Neural progenitor cell (in vitro differentiated cells): ENCODE data around the gene CLEC20A. TPM values are rescaled to one million over a fixed set of nuclear protein-coding genes. Genes with fewer than 3 reads are reported as not detected.

Experiments used
- DNase-seq: peaks from one replicate; pipeline ENCODE4 v3.0.0-alpha.2; 2016; ENCODE audit warnings: low spot score
- H2AFZ ChIP-seq: fragments of 200-600 bp; sonication (generic); replicated peaks from 2 replicates; pipeline ENCODE4 v1.6.1; 2016; ENCODE audit warnings: antibody characterized with exemption
- H3F3A ChIP-seq: fragments of 200-600 bp; sonication (generic); 2 replicates; pipeline ENCODE4 v1.6.1; 2016; ENCODE audit warnings: antibody characterized with exemption, low read depth
- H3K27ac ChIP-seq: fragments of 200-600 bp; sonication (generic); 2 replicates; pipeline ENCODE4 v1.5.1; 2016; ENCODE audit warnings: mild to moderate bottlenecking
- H3K27me3 ChIP-seq: fragments of 200-600 bp; sonication (generic); 2 replicates; pipeline ENCODE4 v1.6.1; 2016; ENCODE audit warnings: mild to moderate bottlenecking, moderate library complexity
- H3K36me3 ChIP-seq: fragments of 200-600 bp; sonication (generic); 2 replicates; pipeline ENCODE4 v1.5.1; 2016
- H3K4me1 ChIP-seq: fragments of 200-600 bp; sonication (generic); 2 replicates; pipeline ENCODE4 v1.6.1; 2016; ENCODE audit warnings: mixed run types
- H3K4me2 ChIP-seq: fragments of 200-600 bp; sonication (generic); 2 replicates; pipeline ENCODE4 v1.6.1; 2016
- H3K4me3 ChIP-seq: fragments of 200-600 bp; sonication (generic); 2 replicates; pipeline ENCODE4 v1.5.1; 2016
- H3K79me2 ChIP-seq: fragments of 200-600 bp; sonication (generic); 2 replicates; pipeline ENCODE4 v1.6.1; 2016; ENCODE audit warnings: low read depth
- H3K9ac ChIP-seq: fragments of 200-600 bp; sonication (generic); 2 replicates; pipeline ENCODE4 v1.6.1; 2016
- H3K9me3 ChIP-seq: fragments of 200-600 bp; sonication (generic); 2 replicates; pipeline ENCODE4 v1.5.1; 2016; ENCODE audit warnings: low read depth
- H4K20me1 ChIP-seq: fragments of 200-600 bp; sonication (generic); 2 replicates; pipeline ENCODE4 v1.6.1; 2016; ENCODE audit warnings: low read depth
- H3K27ac Mint-ChIP-seq: 3 replicates; pipeline ENCODE4 v1.8.0; 2021; ENCODE audit warnings: mixed read lengths
- H3K27me3 Mint-ChIP-seq: 2 replicates; pipeline ENCODE4 v1.8.0; 2022; ENCODE audit warnings: low read depth, mild to moderate bottlenecking, inconsistent platforms, moderate library complexity, mixed read lengths; ENCODE audit not compliant: insufficient read depth
- H3K36me3 Mint-ChIP-seq: 3 replicates; pipeline ENCODE4 v1.8.0; 2021; ENCODE audit warnings: mixed read lengths
- H3K4me1 Mint-ChIP-seq: 3 replicates; pipeline ENCODE4 v1.8.0; 2021; ENCODE audit warnings: mixed read lengths
- H3K4me3 Mint-ChIP-seq: 3 replicates; pipeline ENCODE4 v1.8.0; 2021; ENCODE audit warnings: mild to moderate bottlenecking, moderate library complexity, mixed read lengths
- H3K9me3 Mint-ChIP-seq: 3 replicates; pipeline ENCODE4 v1.8.0; 2020; ENCODE audit warnings: mixed read lengths
- CTCF ChIP-seq: fragments of 200-600 bp; sonication (generic); IDR thresholded peaks from 2 replicates; pipeline ENCODE4 v1.5.1; 2017; ENCODE audit warnings: antibody characterized with exemption, mild to moderate bottlenecking
- EZH2 ChIP-seq: fragments of 200-600 bp; sonication (generic); IDR thresholded peaks from 2 replicates; pipeline ENCODE4 v1.6.1; 2017; ENCODE audit warnings: antibody characterized with exemption, mild to moderate bottlenecking, moderate library complexity
- EZH2phosphoT487 ChIP-seq: fragments of 200-600 bp; sonication (generic); IDR thresholded peaks from 2 replicates; pipeline ENCODE4 v1.6.1; 2017; ENCODE audit warnings: antibody characterized with exemption
- total RNA-seq: library from RNA; depleted of rRNA; stranded (reverse); fragments of >200 nt; gene quantifications from 2 replicates; pipeline ENCODE4 v1.2.3, GENCODE V29; 2015; ENCODE audit warnings: low replicate concordance

CLEC20A gene
- total RNA-seq, 1 donor from 2014 or later: not detected

GRCh38 chr1:178518894-178519293 is 22.1 kb upstream of the CLEC20A start:
- H4K20me1 ChIP-seq: no peaks in the 10 kb centered on the region
- H3K79me2 ChIP-seq: no peaks in the 10 kb centered on the region
- Mint-ChIP-seq H3K27me3 (no peaks in the 10 kb centered on the region), H3K4me1 (peaks cover 4% of the 10 kb centered on the region), H3K9me3 (no peaks in the 10 kb centered on the region), H3K27ac (no peak overlapping the region), H3K36me3 (no peaks in the 10 kb centered on the region), H3K4me3 (no peak overlapping the region)
- peak overlapping the region; percentile 44 for H2AFZ ChIP-seq
- no peak overlapping the region for H3K27ac ChIP-seq
- no peaks in the 10 kb centered on the region for H3F3A ChIP-seq
- DNase-seq: no peak
- H3K27me3 ChIP-seq: no peaks in the 10 kb centered on the region
- TF ChIP-seq CTCF (no peak), EZH2phosphoT487 (no peak), EZH2 (no peak)
- H3K9me3 ChIP-seq: no peaks in the 10 kb centered on the region
- no peaks in the 10 kb centered on the region for H3K36me3 ChIP-seq
- no peak overlapping the region for H3K9ac ChIP-seq
- H3K4me3 ChIP-seq: no peak overlapping the region
- no peaks in the 10 kb centered on the region for H3K4me1 ChIP-seq
- H3K4me2 ChIP-seq: no peak overlapping the region

GRCh38 chr1:178516110-178516509 is 19.3 kb upstream of the CLEC20A start:
- Histone ChIP-seq H3K4me3 (no peak overlapping the region), H3K79me2 (no peaks in the 10 kb centered on the region), H3K27me3 (no peaks in the 10 kb centered on the region), H3K36me3 (no peaks in the 10 kb centered on the region), H3K27ac (no peak overlapping the region), H3K4me1 (no peaks in the 10 kb centered on the region), H4K20me1 (no peaks in the 10 kb centered on the region), H3K9me3 (no peaks in the 10 kb centered on the region), H3K4me2 (no peak overlapping the region), H2AFZ (no peak overlapping the region), H3F3A (no peaks in the 10 kb centered on the region), H3K9ac (no peak overlapping the region)
- Mint-ChIP-seq H3K27ac (no peak overlapping the region), H3K9me3 (no peaks in the 10 kb centered on the region), H3K4me1 (peaks cover 4% of the 10 kb centered on the region), H3K36me3 (no peaks in the 10 kb centered on the region), H3K27me3 (peaks cover 4% of the 10 kb centered on the region), H3K4me3 (no peak overlapping the region)
- DNase-seq: no peak
- no peak for TF ChIP-seq EZH2
- TF ChIP-seq EZH2phosphoT487: no peak
- TF ChIP-seq CTCF: no peak

DNA sequence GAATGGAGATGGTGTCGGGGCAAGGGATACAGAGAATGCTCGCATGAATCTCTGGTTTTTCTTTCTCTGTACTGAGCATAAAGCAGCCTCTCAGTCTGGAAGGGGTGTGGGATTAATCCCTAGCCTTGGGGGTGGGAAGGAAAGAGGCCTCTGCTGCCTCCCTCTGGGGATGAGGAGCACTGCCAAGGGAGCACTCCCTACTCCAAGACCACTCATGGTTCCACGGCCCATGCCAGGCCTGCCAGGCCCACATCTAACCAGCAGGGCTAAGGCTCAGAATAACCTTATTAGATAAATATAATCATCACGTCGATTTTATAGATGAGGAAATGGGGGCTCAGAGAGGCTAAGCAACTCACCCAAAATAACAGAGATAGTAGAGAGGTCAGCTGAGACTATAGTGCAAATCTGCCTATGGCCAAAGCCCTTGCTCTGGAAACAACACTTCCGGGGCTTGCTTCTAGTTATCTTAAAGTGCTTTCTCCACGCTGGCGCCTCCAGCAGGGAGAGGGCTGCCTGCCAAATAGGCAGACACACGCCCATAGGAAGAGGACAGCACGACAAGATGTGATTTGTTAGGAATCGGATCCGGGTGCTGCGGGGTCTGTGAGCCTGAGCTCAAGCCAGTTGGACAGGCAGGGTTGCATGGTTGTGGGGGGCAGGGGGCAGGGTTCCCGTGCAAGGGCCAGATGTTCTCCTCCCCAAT is 16.7 kb upstream of the CLEC20A start:
- H3K27ac ChIP-seq: no peak overlapping the region
- H3K4me3 ChIP-seq: no peak overlapping the region
- Mint-ChIP-seq H3K9me3 (no peaks in the 10 kb centered on the region), H3K27me3 (peaks cover 6% of the 10 kb centered on the region), H3K4me1 (peaks cover 4% of the 10 kb centered on the region), H3K36me3 (no peaks in the 10 kb centered on the region), H3K4me3 (no peak overlapping the region), H3K27ac (no peak overlapping the region)
- H3K9me3 ChIP-seq: no peaks in the 10 kb centered on the region
- H3K9ac ChIP-seq: no peak overlapping the region
- H3F3A ChIP-seq: no peaks in the 10 kb centered on the region
- no peaks in the 10 kb centered on the region for H3K79me2 ChIP-seq
- TF ChIP-seq EZH2 (no peak), CTCF (peak; percentile 36)
- H3K4me2 ChIP-seq: no peak overlapping the region
- no peaks in the 10 kb centered on the region for H3K4me1 ChIP-seq
- H3K36me3 ChIP-seq: no peaks in the 10 kb centered on the region
- DNase-seq: peak; percentile 24
- no peaks in the 10 kb centered on the region for H4K20me1 ChIP-seq
- H2AFZ ChIP-seq: peak overlapping the region; percentile 96
- H3K27me3 ChIP-seq: no peaks in the 10 kb centered on the region
